GM19395 (cell line): ENCODE results near the gene PRDX4.
A peak's percentile ranks its signal among the peaks of the same experiment; 100 is the strongest.
"Not testable (repeated sequence)": the region's sequence is repeated elsewhere in the genome, so short reads cannot be mapped to it uniquely, and the experiment has no call there.

ENCODE experiments used
- ATAC-seq: cut with Tn5 transposase; IDR thresholded peaks from one replicate; pipeline ENCODE4 v1.9.1; 2021; ENCODE audit warnings: mild to moderate bottlenecking, moderate library complexity; ENCODE audit not compliant: unreplicated experiment

The PRDX4 gene

DNA sequence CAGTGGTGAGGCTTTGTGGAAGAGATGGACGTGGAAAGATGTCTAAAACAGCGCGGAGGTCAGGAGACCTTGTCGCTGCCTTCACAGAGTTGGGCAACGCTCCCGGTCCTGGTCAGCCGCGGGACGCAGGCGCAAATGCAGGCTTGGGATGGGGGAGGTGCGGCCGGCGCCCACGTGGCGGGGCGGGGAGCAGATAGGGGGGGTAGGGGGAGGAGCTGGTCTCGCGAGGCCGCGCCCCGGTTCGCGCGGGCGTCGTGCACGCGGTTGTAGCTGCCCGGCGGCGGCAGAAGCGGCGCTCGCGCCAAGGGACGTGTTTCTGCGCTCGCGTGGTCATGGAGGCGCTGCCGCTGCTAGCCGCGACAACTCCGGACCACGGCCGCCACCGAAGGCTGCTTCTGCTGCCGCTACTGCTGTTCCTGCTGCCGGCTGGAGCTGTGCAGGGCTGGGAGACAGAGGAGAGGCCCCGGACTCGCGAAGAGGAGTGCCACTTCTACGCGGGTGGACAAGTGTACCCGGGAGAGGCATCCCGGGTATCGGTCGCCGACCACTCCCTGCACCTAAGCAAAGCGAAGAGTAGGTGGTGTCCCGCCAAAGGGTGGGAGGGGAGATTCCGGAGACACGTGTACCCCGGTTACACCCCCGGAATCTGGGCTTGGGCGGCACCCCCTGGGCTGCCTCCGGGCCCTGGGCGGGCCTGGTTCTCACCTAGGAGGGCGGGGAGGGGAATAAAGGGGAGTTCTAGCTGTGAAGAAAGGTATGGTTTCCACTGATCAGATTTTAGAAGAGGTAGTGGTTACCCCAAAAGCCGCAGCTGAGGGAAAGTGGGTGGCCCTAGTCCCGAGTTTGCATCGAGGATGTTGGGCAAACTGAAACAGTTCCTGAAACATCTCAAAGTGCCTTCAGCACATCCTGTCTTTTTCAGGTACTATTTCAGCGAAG lies at the start of gene PRDX4:
TSS of gene PRDX4 (plus strand) at position 255 of the 939 bp plus-strand sequence. CDS start at position 333, 78 bp downstream.
- peak; percentile 51 for ATAC-seq

DNA sequence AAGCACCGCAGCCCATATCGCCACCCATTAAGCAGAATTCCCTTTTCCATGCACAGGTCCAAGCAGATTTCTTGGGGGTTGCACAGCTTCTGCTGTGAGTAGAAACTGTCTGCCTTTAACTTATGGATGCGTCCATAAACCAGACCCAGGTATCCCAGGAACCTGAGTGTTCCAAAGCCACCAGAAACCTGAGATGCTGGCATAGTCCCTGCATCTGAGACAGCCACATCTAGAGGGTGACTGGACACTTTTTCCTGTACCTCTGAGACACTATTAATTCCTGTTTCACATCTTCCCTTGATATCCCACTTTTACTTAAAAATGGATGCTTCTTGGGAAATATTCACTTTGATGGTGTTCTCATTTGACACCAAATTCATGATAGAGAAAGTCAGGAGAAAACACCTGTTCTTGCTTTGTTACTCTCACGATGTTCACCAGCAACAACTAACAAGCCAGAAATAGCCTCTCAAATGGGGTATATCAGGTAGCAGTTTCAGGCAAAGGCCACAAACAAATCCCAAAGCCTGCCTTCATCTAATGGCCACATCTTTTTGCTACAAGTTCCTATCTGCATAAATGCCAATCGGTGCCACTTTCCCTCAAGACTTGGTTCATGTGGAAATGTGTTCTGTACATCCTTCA lies 45.5 kb upstream of the PRDX4 start:
- ATAC-seq: no peak

DNA sequence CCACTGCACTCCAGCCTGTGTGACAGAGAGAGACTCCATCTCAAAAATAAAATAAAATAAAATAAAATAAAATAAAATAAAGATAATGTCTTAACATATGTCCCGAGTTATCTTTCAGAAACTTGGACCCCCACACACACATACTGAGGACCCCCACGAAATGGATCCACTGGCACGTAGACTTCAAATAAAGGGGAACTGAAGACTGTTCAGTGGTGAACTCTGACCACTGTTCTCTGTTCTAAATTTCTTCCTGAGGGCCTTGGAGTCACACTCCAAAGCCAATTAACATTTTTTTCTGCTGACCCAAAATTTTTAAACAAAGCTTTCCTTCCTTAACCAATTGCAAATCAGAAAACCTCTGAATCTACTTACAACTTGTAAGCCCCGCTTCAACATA lies 43.5 kb upstream of the PRDX4 start:
- no peak for ATAC-seq

DNA sequence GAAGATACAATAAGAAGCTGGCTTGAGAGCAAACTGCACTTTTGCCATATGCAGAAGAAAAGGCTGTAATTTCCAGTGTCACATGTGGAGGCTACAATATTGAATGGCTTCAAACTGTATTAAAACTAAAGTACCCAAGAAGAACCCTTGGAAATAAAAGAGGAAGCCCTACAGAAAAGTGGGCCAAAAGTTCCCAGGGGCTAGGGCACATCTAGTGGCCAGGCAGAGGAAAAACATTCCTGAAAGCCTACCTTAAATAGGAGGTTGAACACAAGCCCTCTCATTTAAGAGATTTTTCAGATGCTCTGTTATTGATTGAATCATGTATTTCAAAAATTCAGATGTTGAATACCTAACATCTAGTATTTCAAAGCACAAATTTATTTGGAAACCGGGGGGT lies 40.6 kb upstream of the PRDX4 start:
- no peak for ATAC-seq

DNA sequence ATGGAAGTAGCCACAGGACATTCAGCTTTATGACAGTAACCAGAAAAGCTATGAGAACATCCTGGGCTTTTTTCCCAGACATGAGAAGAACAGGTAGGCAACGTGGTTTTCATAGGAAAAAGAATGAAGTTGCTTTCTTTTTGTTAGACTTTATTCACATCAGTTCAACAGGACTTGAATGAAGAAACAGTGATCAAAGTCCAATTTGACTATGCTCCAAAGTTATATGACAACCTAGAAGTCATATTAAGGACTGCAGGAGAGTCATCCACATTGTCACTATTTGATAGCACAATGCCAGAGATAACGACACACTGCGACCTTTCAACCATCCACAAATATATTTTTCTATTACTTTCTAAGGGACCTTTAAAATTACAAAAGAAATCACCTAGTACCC lies 39.2 kb upstream of the PRDX4 start:
- ATAC-seq: no peak

DNA sequence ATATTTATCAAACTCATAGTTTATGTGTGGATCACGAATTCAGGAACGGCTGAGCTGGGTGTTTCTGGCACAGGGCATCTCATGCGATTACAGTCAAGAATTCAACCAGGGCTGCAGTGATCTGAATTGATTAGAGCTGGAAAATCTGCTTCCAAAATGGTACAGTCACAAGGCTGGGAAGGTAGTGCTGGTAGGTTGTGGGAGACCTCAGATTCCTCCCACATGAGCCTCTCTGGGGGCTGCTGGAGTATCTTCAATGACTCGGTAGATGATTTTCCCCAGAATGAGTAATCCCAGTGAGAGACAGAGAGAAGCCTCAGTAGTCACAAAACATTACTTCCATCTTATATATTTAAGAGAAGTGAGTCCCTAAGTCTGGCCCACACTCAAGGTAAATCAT lies 36.2 kb upstream of the PRDX4 start:
- ATAC-seq: no peak

DNA sequence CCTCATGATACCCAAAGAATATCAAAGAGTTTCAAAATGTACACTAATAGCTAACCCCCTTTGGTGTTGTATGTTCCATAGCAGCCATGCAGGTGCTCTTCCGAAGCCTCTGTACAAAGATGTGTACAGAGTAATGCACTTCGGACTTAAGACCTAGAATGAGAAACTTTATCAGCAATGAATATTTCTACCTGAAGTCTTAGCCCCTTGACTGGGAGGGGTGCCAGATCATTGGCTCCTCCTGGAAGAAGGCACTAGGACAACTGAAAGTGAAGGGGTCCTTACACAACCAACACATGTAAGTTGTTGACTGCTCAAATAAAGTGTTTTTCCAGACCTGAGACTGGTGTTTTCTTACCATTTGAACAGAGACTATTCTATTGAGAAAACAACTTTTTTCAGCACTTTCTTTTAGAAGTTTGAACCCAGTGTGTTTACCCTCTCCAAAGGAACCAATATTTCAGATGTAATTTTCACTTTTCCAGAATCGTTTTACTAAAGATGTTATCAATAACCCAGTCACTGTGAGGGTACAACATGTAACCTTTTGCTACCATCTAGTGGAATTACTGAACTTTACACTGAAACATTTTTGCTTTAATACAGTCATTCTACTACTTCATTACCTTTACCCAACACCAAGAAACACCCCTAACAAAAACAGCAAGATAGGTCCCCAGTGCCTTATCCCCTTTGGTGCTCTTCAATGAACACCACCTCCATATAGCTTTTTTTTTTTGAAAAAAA lies 33.3 kb upstream of the PRDX4 start:
- ATAC-seq: no peak

DNA sequence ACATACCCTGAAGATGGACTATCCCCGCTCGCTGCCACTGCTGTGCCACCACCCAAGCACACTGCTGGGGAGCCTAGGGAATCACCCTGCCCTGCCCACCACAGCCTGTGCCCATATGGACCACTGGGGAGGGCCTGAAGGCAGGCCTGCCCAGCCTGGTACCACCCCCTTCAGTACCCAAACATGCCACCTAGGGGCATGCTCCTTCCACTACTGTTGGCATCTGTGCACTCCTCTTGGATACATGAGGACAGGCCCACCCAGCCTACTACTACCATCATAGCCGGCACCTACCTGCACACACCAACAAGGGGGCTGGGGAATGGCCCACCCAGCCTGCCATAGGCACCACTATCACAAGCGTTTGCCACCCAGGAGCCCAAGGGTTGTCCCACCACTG lies 30.1 kb upstream of the PRDX4 start:
- ATAC-seq: no peak

DNA sequence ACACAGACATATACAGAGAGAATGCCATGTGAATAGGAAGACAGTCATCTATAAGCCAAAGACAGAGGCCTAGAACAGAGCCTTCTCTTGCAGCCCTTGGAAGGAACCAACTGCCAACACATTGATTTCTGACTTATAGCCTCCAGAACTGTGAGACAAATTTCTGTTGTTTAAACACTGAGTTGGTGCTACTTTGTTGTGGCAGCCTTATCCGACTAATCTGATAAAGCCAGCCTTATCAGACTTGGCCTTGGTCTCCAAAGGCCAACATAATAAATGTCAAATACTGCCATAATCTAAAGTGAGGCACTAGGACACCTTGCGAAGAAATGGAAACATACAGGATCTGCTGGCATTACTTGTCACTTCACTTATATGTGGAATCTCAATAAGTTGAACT lies 24.3 kb upstream of the PRDX4 start:
- no peak for ATAC-seq

DNA sequence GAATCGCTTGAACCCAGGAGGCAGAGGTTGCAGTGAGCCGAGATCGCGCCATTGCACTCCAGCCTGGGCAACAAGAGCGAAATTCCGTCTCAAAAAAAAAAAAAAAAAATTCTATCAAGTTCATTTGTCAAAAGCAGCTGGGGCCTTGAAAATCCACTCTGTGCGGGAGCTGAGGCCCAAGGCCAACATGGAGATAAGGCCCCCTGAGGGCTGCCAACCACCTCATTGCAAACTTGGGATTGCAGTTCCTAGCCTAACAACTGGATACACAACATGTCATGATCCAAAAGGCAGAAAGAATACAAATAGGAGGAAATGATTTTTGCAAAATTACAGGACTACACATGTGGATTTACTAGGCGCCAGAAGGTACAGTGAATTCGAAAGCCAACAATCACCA lies 22.5 kb upstream of the PRDX4 start:
- no peak for ATAC-seq

DNA sequence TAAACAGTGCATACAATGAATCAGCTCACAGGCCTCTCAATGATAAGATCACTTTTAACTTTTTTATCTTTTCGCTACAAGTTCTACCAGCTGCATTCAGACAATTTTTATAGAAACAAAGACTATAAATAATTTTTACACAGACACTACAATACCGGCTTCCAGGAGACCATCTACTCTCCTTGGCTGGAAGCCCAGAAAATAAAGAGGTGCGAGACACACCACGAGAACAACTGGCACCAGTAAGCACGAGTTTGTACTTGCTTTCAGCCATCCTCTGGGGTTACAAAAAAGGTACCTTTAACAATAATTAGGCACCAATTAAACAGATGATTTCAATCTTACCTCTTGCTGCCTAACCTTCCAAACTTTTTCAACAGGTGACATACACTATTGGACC lies 11.2 kb upstream of the PRDX4 start:
- no peak for ATAC-seq

DNA sequence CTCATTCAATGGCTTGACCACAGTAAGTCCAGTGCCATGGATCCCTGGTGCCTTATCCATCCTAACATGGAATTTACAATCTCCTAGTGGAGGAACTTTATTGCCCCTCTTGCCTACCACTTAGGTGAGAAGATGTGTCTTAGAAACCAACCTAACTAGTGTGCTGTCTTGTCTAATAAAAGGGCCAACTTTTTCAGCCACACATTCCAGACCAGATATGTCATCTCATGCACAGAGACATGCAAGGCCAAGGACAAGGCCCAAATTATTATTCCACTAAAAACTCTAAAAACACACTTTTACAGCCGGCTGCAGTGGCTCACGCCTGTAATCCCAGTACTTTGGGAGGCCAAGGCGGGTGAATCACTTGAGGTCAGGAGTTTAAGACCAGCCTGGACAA lies 10.6 kb upstream of the PRDX4 start:
- ATAC-seq: no peak

DNA sequence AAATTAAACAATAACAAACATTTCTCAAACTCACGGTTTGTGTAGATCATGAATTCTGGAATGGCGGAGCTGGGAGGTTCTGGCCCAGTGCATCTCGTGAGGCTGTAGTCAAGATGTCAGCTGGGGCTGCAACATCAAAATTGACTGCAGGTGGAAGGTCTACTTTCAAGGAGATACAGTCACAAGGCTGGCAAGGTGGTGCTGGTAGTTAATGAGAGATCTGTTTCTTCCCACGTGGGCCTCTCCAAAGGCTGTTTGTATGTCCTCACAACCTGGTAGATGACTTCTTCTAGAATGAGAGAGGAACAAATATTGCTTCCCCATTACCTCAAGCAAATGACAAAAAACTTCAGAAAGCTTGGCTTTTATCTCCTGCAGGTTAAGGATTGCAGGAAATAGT lies 8.0 kb upstream of the PRDX4 start:
- no peak for ATAC-seq

DNA sequence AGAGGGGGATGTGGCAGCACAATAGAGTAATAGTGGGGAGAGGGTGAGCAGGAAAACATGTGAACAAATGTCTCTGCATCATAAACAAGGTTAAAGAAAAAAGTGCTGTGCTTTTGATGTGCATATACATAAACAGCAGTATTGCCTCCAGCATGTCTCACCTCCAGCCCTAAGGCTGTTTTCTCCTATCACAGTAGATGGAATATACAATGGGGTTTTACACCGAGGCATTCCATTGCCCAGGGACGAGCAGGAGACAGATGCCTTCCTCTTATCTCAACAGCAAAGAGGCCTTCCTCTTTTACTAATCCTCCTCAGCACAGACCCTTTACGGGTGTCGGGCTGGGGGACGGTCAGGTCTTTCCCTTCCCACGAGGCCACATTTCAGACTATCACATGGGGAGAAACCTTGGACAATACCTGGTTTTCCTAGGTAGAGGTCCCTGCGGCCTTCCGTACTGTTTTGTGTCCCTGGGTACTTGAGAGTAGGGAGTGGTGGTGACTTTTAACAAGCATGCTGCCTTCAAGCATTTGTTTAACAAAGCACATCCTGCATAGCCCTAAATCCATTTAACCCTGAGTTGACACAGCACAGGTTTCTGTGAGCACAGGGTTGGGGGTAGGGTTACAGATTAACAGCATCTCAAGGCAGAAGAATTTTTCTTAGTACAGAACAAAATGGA lies 7.1 kb upstream of the PRDX4 start:
- not testable (repeated sequence) for ATAC-seq

DNA sequence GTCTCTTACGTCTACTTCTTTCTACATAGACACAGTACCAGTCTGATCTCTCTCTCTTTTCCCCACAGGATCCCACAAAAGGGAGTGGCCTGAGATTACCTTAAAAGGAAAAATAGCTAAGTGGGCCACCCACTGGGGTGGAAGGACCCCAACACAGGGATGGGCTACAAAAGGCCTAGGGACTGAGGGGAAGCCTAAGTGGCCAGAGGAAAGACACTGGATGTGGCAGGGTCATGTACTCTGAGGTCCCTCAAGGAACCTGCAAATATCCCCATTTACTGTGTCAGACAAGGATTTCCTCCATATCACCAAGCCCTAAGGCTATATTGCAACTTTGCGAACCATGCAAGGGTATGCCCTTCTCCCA lies 6.5 kb upstream of the PRDX4 start:
- ATAC-seq: no peak

DNA sequence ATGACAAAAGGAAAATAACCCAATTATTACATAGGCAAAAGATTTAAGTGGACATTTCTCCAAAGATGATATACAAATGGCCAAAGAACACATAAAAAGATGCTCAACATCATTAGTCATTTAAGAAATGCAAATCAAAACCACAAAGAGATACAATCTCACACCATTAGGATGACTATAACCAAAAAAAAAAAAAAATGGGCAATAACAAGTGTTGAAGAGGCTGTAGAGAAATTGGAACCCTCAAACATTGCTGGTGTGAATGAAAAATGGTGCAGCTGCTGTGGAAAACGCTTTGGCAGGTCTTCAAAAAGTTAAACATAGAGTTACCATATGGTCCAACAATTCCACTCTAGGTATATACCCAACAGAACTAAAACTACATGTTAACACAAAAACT lies 5.6 kb upstream of the PRDX4 start:
- no peak for ATAC-seq

DNA sequence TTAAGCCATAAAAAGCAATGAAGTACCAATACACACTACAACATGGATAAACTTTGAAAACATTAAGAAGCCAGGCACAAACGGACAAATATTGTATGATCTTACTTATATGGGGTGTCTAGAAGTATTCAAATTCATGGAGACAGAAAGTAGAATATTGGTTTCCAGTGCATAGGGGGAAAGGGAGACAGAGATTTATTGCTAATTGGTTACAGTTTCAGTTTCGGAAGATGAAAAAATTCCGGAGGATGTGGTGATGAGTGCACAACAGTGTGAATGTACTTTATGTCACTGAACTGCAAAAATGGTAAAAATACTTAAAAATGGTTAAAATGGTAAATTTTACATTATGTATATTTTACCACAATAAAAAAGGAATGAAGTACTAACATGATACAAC lies 5.1 kb upstream of the PRDX4 start:
- ATAC-seq: peak; percentile 59

DNA sequence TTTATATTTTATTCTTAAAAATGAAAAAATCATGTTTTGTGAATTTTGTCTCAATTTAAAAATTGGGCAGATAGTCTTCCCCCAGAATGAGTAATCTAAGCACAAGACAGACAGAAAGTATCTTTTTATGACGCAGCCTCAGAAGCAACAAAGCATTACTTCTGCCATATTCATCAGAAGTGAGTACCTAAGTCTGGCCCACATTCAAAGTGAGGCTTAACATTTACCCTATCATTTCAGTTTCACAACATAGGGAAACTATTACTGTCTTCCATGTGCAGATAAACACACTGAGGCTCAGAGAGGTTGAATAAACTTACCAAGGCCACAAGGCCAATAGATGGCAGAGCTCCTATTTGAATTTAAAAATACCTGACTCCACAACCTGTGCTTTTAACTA lies 4.4 kb upstream of the PRDX4 start:
- ATAC-seq: peak; percentile 46

DNA sequence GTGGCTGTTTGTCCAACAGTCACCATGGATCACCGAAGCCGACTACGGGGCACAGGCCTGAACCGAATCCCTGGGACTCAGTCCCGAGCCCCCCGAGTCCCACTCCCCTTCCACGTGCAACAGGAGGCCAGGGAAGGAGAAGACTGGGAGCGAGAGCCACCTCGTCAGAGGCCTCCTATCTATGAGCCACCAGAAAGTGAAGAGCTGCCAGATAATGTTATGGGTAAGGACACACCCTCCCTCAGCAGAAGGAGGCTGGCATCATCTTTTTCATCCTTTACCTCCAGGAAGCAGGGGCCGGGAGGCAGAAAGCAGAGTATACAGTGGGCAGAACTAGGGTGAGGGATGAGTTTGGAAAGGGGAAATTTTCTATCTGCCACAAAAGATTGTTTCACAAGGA lies 2.8 kb upstream of the PRDX4 start:
- ATAC-seq: no peak

DNA sequence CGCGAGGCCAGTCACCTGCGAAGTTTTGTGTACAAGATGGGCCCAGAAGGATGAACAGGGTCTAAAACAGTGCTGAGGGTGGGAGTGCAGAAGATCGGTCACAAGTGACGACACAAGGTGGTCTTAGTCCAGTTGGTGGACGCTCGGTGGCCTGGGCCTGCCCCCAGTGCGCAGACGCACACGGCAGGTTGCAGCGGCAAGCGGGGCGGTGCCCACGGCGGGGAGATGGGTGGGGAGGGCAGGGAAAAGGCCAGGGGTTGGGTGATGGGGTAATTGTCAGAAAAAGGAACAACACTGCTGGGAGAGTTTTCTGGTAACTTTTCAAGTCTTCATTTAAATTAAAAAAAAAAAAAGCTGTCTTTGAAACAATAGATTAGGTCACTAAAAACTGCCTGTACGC lies 1.0 kb upstream of the PRDX4 start:
- no peak for ATAC-seq

DNA sequence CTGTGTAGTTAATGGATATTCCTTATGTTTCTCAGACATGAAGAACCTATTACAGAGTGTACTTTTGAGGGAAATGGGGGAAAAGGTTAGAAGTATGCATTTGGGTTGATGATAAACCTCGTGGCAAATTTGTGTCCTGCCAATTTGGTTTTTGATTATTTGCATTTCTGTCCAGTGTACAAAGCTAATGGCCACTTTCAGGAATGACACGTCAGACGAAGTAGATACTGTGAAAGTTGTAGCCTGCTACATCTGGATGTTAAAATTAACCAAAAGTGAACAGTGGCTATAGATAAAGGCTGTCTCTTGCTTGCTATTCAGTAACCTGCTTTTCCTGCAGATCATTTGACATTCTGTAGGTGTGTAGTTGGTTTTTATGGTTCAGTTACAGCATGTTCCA lies 1.0 kb downstream of the PRDX4 start:
- peak; percentile 46 for ATAC-seq
